H1 (cell line): ENCODE measurements around the gene PLEKHN1.
"Not testable (repeated sequence)": the region's sequence is repeated elsewhere in the genome, so short reads cannot be mapped to it uniquely, and the experiment has no call there.

Experiments used
- ATF3 ChIP-seq: IDR thresholded peaks from 2 replicates; pipeline ENCODE4 v1.6.1; 2011; ENCODE audit warnings: low read depth, mild to moderate bottlenecking, low read length; ENCODE audit not compliant: insufficient read depth
- EGR1 ChIP-seq: IDR thresholded peaks from 2 replicates; pipeline ENCODE4 v1.6.1; 2011; ENCODE audit warnings: low read depth, low read length, borderline replicate concordance
- JUN ChIP-seq: IDR thresholded peaks from 2 replicates; pipeline ENCODE4 v1.6.1; 2011; ENCODE audit warnings: low read depth, mild to moderate bottlenecking, improper control_type of control experiment, low read length
- TF ChIP-seq, protein P1 (sequence below), 3 experiments: IDR thresholded peaks; 1 replicate in 2 of 3; 2 replicates in 1 of 3; pipeline versions ENCODE4 v1.5.1 to v1.6.1; 2011; ENCODE audit warnings: low read length in 3 of 3, mild to moderate bottlenecking in 3 of 3, inconsistent platforms in 2 of 3, low read depth in 1 of 3, moderate library complexity in 1 of 3; ENCODE audit not compliant: insufficient read depth in 1 of 3; ENCODE audit errors: control extremely low read depth in 1 of 3

GRCh38 chr1:976791-977190 lies 10.5 kb downstream of the PLEKHN1 start:
- TF ChIP-seq, protein P1, sequence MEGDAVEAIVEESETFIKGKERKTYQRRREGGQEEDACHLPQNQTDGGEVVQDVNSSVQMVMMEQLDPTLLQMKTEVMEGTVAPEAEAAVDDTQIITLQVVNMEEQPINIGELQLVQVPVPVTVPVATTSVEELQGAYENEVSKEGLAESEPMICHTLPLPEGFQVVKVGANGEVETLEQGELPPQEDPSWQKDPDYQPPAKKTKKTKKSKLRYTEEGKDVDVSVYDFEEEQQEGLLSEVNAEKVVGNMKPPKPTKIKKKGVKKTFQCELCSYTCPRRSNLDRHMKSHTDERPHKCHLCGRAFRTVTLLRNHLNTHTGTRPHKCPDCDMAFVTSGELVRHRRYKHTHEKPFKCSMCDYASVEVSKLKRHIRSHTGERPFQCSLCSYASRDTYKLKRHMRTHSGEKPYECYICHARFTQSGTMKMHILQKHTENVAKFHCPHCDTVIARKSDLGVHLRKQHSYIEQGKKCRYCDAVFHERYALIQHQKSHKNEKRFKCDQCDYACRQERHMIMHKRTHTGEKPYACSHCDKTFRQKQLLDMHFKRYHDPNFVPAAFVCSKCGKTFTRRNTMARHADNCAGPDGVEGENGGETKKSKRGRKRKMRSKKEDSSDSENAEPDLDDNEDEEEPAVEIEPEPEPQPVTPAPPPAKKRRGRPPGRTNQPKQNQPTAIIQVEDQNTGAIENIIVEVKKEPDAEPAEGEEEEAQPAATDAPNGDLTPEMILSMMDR (IDR thresholded peaks at IDR 0.05; ENCODE audit: control extremely low read depth in 1 of 3, insufficient read depth in 1 of 3, low read depth in 1 of 3, low read length in 3 of 3) = not testable (repeated sequence)
- not testable (repeated sequence) for TF ChIP-seq ATF3, JUN, EGR1
